Fibroblast of lung (primary cell): Measurements from ENCODE around the gene FAF2.

Source experiments
- CTCF ChIP-seq, 2 donors: IDR thresholded peaks in 1 of 2; conservative IDR thresholded peaks in 1 of 2; 1 replicate in 1 of 2; 2 replicates in 1 of 2; pipeline ENCODE4 v1.5.1; 2011 to 2012; ENCODE audit warnings: low read length in 2 of 2, control low read depth in 1 of 2, inconsistent platforms in 1 of 2, low read depth in 1 of 2, mild to moderate bottlenecking in 1 of 2
- EZH2 ChIP-seq: IDR thresholded peaks from 2 replicates; pipeline ENCODE4 v1.5.1; 2012; ENCODE audit warnings: low read length, control low read depth, mild to moderate bottlenecking; ENCODE audit errors: missing control alignments

DNA sequence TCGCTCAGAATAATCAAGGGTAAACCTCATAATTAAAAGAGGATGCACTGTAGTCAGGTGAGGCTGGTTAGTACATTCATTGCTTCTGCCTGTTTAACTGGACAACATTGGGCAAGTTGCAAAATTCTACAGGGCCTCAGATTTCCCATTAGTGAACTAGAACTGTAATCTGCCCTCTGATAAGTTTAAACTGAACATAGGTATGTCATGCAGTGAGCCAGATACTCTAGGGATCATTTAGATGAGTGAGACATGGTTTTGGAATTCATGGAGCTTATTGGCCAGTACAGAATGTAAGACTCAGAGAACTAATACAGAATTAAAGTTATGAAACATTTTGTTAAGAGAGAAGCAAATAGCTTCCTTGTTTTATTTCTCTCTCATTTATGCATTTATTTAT lies 53.1 kb downstream of the FAF2 start:
- TF ChIP-seq CTCF (conservative IDR thresholded peaks at IDR 0.05 in 1 of 2, IDR thresholded peaks at IDR 0.05 in 1 of 2; ENCODE audit: low read depth in 1 of 2, low read length in 2 of 2) (no peak), EZH2 (no peak)
